Measurements from ENCODE around the gene POLR1H. TPM values are rescaled to one million over a fixed set of nuclear protein-coding genes. Genes with fewer than 3 reads are reported as not detected.

The POLR1H gene
- polyA plus RNA-seq, 1 donor, result 19.2 TPM

- DNase-seq, result no peak
Measured at GRCh38 chr6:30062471-30063178, 1.6 kb downstream of the POLR1H start.

DNA sequence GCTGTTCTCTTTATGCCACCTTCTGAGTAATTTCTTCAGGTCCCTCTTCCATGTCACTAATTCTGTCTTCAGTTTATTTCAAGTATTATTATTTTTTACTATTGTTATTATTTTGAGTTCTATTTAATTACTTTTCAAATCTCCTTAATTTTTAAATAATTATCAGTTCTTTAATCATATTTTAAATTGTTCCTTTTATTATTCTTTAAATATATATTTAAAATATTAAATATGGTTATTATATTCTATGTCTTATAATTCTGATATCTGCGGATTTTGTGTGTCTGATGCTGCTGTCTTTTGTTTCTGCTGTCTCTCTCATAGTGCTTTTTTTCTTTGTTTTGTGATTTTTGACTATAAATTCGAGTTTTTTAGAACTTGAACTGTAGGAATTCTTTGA, 2.2 kb downstream of the POLR1H start:
- no peak for DNase-seq

- no peak for DNase-seq
Measured at GRCh38 chr6:30066082-30066481, 5.0 kb downstream of the POLR1H start.

- DNase-seq, result peak; percentile 100
Measured at GRCh38 chr6:30066577-30067459, 5.8 kb downstream of the POLR1H start, which contains the start of gene PPP1R11. Gene PPP1R11 (plus strand): TSS chr6:30067198. CDS start chr6:30067411, 213 bp downstream.

- DNase-seq, result no peak
Measured at GRCh38 chr6:30067460-30068139, 6.5 kb downstream of the POLR1H start.

DNA sequence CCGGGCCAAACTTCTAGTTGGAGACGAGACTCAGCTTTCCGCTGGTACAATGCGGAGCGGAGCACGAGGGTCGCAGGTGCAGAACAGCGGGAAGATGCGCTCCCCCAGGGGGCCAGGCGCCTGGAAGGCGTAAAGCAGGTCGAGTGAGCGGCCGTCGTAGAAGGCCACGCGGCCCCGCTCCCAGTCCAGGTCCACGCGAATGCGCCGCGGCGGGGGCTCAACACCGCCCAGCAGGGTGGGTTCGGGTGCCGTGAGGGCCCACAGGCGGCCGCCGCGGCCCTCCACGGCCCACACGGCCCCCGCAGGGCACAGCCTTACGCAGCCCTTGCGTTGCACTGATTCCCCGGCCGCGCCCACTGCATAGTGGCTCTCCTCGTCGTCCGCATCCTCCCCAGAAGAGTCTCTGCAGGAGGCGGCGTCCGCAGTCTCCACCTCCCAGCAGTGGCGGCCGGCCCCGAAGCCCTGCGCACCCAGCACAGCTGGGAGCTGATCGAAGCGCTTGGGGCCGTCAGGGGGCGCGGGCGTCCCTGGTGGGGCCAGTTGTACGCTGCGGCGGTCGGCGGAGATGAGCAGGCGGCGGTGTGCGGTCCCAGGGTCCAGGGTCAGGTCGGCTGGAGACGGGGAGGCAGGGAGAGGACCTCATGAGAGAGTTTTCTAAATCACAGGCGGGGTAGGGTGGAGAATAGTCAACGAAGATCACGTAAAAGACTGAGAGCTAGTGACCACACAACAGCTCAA, 10.2 kb downstream of the POLR1H start:
- DNase-seq, result no peak

GRCh38 chr6:30071858-30072257, 10.8 kb downstream of the POLR1H start:
- no peak for DNase-seq

DNA sequence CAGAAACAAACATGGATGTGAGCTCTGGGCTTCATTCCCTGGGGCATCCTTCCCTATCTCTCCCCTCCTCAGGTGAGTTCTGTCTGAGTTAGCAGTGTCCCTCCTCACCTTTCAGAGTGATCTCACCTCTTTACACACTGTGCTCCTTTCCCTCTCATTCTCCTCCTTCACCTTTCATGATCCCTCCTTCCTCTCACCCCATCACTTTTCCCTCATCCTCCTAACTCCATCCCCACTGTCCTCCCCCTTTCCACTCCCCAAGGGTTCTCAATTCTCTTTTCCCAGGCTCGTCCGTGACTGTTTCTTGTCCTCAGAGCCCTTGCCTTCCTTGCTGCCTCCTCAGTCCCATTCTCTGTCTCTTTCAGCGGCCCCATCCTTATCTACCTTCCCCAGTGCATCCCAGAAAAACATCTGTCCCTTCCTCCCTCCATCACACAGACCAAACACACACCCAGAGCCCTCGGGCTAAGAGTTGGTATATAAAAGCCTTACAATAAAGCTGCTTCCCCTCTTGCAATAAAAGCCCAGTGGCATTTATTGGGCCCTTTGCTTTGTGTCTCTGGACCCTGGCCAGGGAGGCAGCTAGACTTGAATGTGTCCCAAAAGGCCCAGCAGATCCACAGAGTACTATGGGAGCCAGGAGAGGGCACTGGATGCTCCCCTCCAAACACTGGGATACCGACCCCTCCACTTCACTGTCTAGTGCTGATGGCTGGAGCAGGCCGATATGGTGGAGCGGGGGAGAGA, 12.6 kb downstream of the POLR1H start:
- no peak for DNase-seq

GRCh38 chr6:30074331-30075093, 13.4 kb downstream of the POLR1H start:
- no peak for DNase-seq

- DNase-seq, result no peak
Measured at GRCh38 chr6:30075094-30075789, 14.2 kb downstream of the POLR1H start, which contains the start of gene RNF39. Gene RNF39 (minus strand): TSS chr6:30075769. CDS start chr6:30075585, 184 bp downstream.

GRCh38 chr6:30075790-30076732, 15.0 kb downstream of the POLR1H start:
- DNase-seq, result no peak

GRCh38 chr6:30077218-30077617, 16.2 kb downstream of the POLR1H start:
- no peak for DNase-seq

DNA sequence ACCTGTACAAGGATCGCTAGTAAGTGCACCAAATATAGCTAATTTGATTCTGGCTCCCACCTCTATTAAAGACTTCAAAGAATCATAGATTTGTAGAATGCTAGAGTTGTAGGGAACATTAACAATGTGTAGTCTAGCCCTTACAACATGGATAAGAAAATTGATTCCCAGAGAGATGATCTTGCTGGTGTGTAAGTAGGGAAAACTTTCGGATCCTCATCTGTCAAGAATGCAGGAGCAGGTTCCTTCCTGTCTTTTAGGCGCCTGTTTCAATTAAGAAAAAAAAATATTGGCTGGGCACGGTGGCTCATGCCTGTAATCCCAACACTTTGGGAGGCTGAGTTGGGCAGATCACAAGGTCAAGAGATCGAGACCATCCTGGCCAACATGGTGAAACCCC, 26.8 kb downstream of the POLR1H start:
- no peak for DNase-seq

GRCh38 chr6:30091577-30092381, 30.7 kb downstream of the POLR1H start:
- DNase-seq, result no peak

DNA sequence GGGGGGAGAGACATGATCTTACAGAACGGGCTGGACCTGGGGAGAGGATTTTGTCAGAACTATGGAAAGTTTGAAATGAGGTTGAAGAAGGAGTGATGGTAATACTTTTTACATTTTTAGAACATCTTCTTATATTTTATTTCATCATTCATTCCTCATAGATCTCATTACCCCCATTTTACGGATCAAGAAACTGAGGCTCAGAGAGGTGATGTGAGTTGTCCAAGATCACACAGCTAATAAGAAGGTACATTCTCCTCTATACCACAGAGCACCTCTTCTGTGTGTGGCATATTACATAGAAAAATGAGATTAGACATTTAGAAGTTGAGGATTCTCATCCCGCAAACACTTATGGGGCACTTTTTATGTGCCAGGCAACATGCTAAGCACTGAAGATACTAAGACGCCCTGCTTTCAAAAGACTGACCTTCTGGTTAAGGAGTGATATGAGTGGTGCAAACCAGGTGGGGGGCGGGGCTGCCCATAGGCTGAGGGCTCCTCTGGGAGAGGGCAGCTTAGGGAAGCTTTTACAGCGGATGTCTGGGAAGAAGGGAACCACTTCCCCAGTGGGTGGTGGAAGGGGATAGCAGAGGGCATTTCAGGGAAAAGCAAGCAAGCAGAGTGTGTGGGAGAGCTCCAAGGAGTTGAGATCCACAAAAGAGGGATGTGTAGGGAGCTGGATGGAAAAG, 31.9 kb downstream of the POLR1H start:
- DNase-seq, result no peak

DNA sequence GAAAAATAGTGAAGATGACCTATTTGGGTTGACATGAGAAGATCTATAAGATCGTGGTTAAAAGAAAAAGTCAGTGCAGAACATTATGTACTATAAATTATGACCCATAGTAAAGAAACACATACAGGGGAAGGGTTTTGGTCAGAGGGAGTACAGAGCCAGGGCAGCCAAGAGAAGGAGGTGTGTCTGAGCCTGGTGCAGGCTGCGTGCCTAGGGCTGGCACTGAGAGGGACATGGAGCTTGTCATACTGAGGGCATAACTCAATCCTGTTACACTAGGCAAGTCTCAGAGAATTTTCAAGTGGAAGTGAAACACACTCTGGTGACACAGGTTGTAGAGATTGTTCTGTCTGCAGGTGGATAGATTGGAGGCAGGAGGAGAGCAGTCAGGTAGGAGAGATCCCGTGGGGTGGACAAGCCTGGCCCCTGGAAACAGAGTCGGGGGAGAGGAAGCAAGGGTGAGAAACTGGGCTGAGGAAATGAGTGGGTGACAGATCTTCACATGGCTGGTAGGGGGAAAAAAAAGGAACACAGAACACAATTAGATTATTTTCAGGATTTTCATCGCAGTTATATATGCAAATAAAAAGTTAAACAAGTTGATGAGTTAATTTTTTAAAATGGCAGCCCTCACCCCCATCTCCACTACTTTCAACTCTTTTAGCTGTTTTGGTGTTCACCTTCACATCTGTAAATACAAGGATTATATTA, 33.0 kb downstream of the POLR1H start:
- DNase-seq, result no peak

- DNase-seq, result no peak
Measured at GRCh38 chr6:30096829-30097228, 35.8 kb downstream of the POLR1H start.
